B cell (primary cell): ENCODE measurements around the gene ST6GALNAC3.

Experiments
- CTCF ChIP-seq: fragments of 200-600 bp; IDR thresholded peaks from one replicate; pipeline ENCODE4 v1.8.0; 2022; ENCODE audit warnings: antibody characterized with exemption, mild to moderate bottlenecking
- EZH2 ChIP-seq: IDR thresholded peaks from 2 replicates; pipeline ENCODE4 v1.6.1; 2012; ENCODE audit warnings: borderline replicate concordance, low read depth, mild to moderate bottlenecking, moderate library complexity, low read length; ENCODE audit not compliant: insufficient read depth, poor library complexity, severe bottlenecking

- TF ChIP-seq EZH2 (no peak), CTCF (no peak)
Observed at GRCh38 chr1:76252431-76252830, 177.9 kb downstream of the ST6GALNAC3 start.
